WI38 (cell line): Measurements from ENCODE around the gene DCUN1D5.

Experiments used
- H3K4me3 ChIP-seq: 2 replicates; pipeline ENCODE4 v1.5.1; 2011; ENCODE audit warnings: low read depth, mild to moderate bottlenecking, control low read depth, low read length
- CTCF ChIP-seq: IDR thresholded peaks from 2 replicates; pipeline ENCODE4 v1.5.1; 2012; ENCODE audit warnings: low read depth, mild to moderate bottlenecking, control low read depth, low read length

Gene DCUN1D5

DNA sequence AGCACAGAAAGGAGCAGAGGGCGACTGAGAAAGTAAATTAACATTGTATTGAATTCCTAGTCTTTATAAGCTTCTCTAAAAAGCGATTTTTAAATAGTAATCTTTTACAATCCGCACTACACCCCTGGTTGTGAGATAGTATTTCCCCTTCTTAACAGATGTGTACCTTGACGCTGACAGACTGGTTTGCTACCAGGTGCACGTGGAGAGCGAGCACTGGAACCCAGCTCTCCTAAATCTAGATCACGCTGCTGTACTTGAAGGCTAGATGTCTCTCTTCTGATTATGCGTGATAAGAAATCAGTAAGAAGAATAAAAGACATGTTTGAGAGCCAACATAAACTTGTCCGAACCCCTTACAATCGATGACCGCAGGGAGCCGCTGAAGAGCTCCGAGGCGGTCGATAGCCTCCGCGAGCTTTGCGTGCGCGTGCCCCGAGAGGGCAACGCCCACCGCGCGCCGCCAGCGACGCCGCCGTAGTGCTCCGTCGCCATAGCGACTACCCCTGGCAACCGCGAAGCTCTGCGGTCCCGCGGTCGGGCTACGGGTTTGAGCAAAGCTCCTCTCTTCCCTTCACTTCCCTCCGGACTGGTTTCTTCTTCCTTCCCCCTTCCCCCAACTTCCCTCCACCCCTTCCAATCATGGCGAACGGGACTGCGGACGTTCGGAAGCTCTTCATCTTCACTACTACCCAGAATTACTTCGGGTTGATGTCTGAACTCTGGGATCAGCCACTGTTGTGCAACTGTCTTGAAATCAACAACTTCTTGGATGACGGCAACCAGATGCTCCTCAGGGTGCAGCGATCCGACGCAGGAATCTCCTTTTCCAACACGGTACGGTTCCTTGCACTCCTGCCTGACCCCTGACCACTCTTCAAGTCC is 17.2 kb upstream of the DCUN1D5 start, which contains the start of gene DYNC2H1:
DYNC2H1 (plus strand) TSS at position 494 of the 885 bp plus-strand sequence; CDS start at position 643, 149 bp downstream.
- TF ChIP-seq CTCF = peak; percentile 45
- peak within 1 kb of the TSS; percentile 80 for H3K4me3 ChIP-seq

- no peak for TF ChIP-seq CTCF
- H3K4me3 ChIP-seq = no peak overlapping the region
Observed at GRCh38 chr11:103097279-103097678, 5.3 kb upstream of the DCUN1D5 start.

- TF ChIP-seq CTCF = no peak
Observed at GRCh38 chr11:103091064-103091800, 728 bp downstream of the DCUN1D5 start.

DNA sequence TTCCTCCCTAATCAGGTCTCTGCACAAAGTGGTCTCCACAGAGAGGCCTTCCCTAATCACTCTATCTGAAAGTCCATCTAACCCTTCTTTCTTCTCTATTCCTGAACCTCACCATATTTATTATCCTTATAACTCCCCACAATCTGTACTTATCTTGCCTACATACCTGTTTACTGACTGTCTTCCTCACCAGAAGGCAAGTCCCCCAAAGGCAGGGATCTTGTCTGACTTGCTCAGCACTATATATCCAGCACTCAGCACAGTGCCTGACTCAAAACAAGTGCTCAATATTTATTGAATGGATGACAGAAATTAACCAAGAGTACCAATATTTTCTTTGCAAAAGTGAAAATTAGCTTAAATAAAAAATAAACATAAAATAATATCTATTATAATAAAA is 5.5 kb downstream of the DCUN1D5 start:
- no peak for TF ChIP-seq CTCF
- no peak overlapping the region for H3K4me3 ChIP-seq

More at GRCh38 chr11:103091064-103091800, 728 bp downstream of the DCUN1D5 start:
- H3K4me3 ChIP-seq = peak overlapping the region; percentile 95

GRCh38 chr11:103085758-103086365 is 6.1 kb downstream of the DCUN1D5 start:
- H3K4me3 ChIP-seq = no peak overlapping the region
- TF ChIP-seq CTCF = no peak

- H3K4me3 ChIP-seq = no peak overlapping the region
- no peak for TF ChIP-seq CTCF
Observed at GRCh38 chr11:103079833-103080232, 12.1 kb downstream of the DCUN1D5 start.
